Smooth muscle cell (in vitro differentiated cells): Measurements from ENCODE around the gene COL5A1. TPM values are rescaled to one million over a fixed set of nuclear protein-coding genes. Genes with fewer than 3 reads are reported as not detected.

ENCODE experiments used
- DNase-seq: peaks from one replicate; lab custom pipeline; 2025; ENCODE audit not compliant: unreplicated experiment; lab: John Stamatoyannopoulos, UW
- H2AFZ ChIP-seq: fragments of 200-600 bp; sonication (generic); 2 replicates; pipeline ENCODE4 v1.6.0; 2016; ENCODE audit warnings: antibody characterized with exemption, low read depth, mild to moderate bottlenecking
- H3F3A ChIP-seq: fragments of 200-600 bp; sonication (generic); 2 replicates; pipeline ENCODE4 v1.6.0; 2017; ENCODE audit warnings: antibody characterized with exemption, low read depth
- H3K27ac ChIP-seq: fragments of 200-600 bp; sonication (generic); 2 replicates; pipeline ENCODE4 v1.5.1; 2016; ENCODE audit warnings: low read depth, mild to moderate bottlenecking
- H3K27me3 ChIP-seq: fragments of 200-600 bp; sonication (generic); 2 replicates; pipeline ENCODE4 v1.6.1; 2016; ENCODE audit warnings: low read depth, mild to moderate bottlenecking
- H3K36me3 ChIP-seq: fragments of 200-600 bp; sonication (generic); 2 replicates; pipeline ENCODE4 v1.5.1; 2016; ENCODE audit warnings: low read depth
- H3K4me1 ChIP-seq: fragments of 200-600 bp; sonication (generic); 2 replicates; pipeline ENCODE4 v1.5.1; 2016; ENCODE audit warnings: low read depth
- H3K4me2 ChIP-seq: fragments of 200-600 bp; sonication (generic); 2 replicates; pipeline ENCODE4 v1.6.0; 2016; ENCODE audit warnings: mild to moderate bottlenecking
- H3K4me3 ChIP-seq: fragments of 200-600 bp; sonication (generic); 2 replicates; pipeline ENCODE4 v1.5.1; 2016; ENCODE audit warnings: mild to moderate bottlenecking
- H3K79me2 ChIP-seq: fragments of 200-600 bp; sonication (generic); 2 replicates; pipeline ENCODE4 v1.6.0; 2016; ENCODE audit warnings: low read depth, mild to moderate bottlenecking
- H3K9ac ChIP-seq: fragments of 200-600 bp; sonication (generic); 2 replicates; pipeline ENCODE4 v1.6.0; 2016; ENCODE audit warnings: low read depth
- H3K9me3 ChIP-seq: fragments of 200-600 bp; sonication (generic); replicated peaks from 2 replicates; pipeline ENCODE4 v1.5.1; 2016; ENCODE audit warnings: low read depth
- H4K20me1 ChIP-seq: fragments of 200-600 bp; sonication (generic); 2 replicates; pipeline ENCODE4 v1.6.0; 2016; ENCODE audit warnings: low read depth
- CTCF ChIP-seq: fragments of 200-600 bp; sonication (generic); IDR thresholded peaks from 2 replicates; pipeline ENCODE4 v1.5.1; 2017; ENCODE audit warnings: borderline replicate concordance, mild to moderate bottlenecking, antibody characterized with exemption; ENCODE audit not compliant: insufficient read depth, poor library complexity, severe bottlenecking
- WGBS: methylation state at CpG from one replicate; pipeline ENCODE4 v1.1.7; 2016; ENCODE audit warnings: low lambda C conversion rate; 5-methylcytosine and 5-hydroxymethylcytosine counted together
- polyA plus RNA-seq: library from polyadenylated mRNA; unstranded; fragments of >200 nt; fragmentation: Nextera tagmentation; extraction: Ambion mirVana; gene quantifications from 2 replicates; pipeline ENCODE4 v1.2.1, GENCODE V29; 2016
- total RNA-seq: library from RNA; depleted of rRNA; stranded (reverse); fragments of >200 nt; gene quantifications from 2 replicates; pipeline ENCODE4 v1.2.3, GENCODE V29; 2014

The COL5A1 gene
- total and polyA plus RNA-seq, 2 experiments from 2014 or later, result 1,084 to 1,443 TPM

DNA sequence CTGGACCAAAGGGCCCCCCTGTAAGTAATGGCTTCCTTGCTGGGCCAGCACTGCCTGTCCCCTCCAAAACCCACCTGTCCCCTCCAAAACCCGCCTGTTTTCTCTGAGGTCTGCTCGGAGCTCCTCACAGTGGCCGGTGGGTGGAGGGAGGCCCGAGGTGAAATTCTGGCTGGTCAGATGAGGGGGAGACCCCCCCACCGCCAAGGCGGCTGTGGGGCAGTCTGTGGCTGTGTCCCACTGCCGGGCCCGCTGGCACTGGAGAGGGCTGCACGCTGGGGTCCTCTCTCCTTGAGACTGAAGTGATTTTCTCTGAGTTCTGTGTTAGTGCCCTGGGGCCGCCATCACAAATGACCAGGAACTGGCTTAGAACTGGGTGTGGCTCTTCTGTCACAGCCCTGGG, 155.3 kb downstream of the COL5A1 start:
- WGBS, result 90% methylated on average over 10 of the region's 10 CpGs
- Histone ChIP-seq H3K79me2 (peaks cover 10% of the 10 kb centered on the region), H4K20me1 (peaks cover 100% of the 10 kb centered on the region), H3K4me2 (no peak overlapping the region), H3K4me1 (no peaks in the 10 kb centered on the region), H3F3A (peaks cover 89% of the 10 kb centered on the region), H3K9me3 (no peaks in the 10 kb centered on the region), H3K9ac (no peak overlapping the region), H2AFZ (no peak overlapping the region), H3K27me3 (no peaks in the 10 kb centered on the region), H3K36me3 (peaks cover 20% of the 10 kb centered on the region), H3K27ac (peak overlapping the region; percentile 66), H3K4me3 (no peak overlapping the region)
- DNase-seq, result no peak
- TF ChIP-seq CTCF, result no peak

DNA sequence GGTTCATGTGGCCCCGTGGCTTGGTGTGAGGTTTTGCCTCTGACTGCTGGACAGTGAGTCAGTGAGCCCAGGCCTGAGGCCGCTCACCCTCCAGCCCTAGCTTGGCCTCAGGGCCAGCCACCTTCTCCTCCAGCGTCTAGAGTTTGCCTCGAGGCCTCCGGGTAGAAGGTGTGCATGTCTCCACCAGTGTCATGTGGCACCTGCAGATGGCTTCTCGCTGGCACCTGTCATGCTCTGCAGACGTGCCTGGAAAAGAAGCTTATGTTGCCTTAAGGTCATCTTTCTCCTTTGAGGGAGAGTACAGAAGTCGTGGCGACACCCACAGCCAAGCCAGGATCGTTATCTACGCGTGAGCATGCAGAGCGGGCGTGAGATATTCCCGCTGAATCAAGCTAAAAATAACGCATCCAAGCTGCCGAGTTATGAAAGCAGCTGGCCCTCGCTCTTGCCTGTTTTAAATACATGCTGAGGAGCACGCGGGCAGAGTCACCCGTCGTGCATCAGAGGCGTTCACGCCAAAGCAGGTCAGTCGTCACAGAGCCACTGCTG, 159.3 kb downstream of the COL5A1 start:
- no peak overlapping the region for H3K27ac ChIP-seq
- H3K9me3 ChIP-seq, result no peaks in the 10 kb centered on the region
- no peak overlapping the region for H3K4me2 ChIP-seq
- no peak overlapping the region for H2AFZ ChIP-seq
- WGBS, result 74% methylated on average over 25 of the region's 25 CpGs
- no peaks in the 10 kb centered on the region for H3K27me3 ChIP-seq
- TF ChIP-seq CTCF, result no peak
- H3F3A ChIP-seq, result peaks cover 93% of the 10 kb centered on the region
- no peak for DNase-seq
- peaks cover 9% of the 10 kb centered on the region for H3K36me3 ChIP-seq
- H3K9ac ChIP-seq, result no peak overlapping the region
- peaks cover 100% of the 10 kb centered on the region for H4K20me1 ChIP-seq
- no peaks in the 10 kb centered on the region for H3K79me2 ChIP-seq
- H3K4me1 ChIP-seq, result no peaks in the 10 kb centered on the region
- no peak overlapping the region for H3K4me3 ChIP-seq

- Histone ChIP-seq H3K27ac (peak overlapping the region; percentile 64), H3K36me3 (peaks cover 9% of the 10 kb centered on the region), H3K9me3 (no peaks in the 10 kb centered on the region), H2AFZ (no peak overlapping the region), H3K79me2 (no peaks in the 10 kb centered on the region), H3K4me2 (no peak overlapping the region), H3F3A (peaks cover 93% of the 10 kb centered on the region), H3K4me3 (no peak overlapping the region), H4K20me1 (peaks cover 100% of the 10 kb centered on the region), H3K4me1 (no peaks in the 10 kb centered on the region), H3K27me3 (no peaks in the 10 kb centered on the region), H3K9ac (no peak overlapping the region)
- no peak for TF ChIP-seq CTCF
- DNase-seq, result no peak
- WGBS, result 93% methylated on average over 17 of the region's 17 CpGs
Measured at GRCh38 chr9:134802216-134802795, 160.7 kb downstream of the COL5A1 start.

GRCh38 chr9:134804871-134805270, 163.3 kb downstream of the COL5A1 start:
- H3K79me2 ChIP-seq, result peaks cover 5% of the 10 kb centered on the region
- H4K20me1 ChIP-seq, result peaks cover 100% of the 10 kb centered on the region
- H3K9me3 ChIP-seq, result no peaks in the 10 kb centered on the region
- no peak overlapping the region for H3K9ac ChIP-seq
- H3K4me1 ChIP-seq, result no peaks in the 10 kb centered on the region
- 96% methylated on average over 7 of the region's 7 CpGs for WGBS
- H3K27me3 ChIP-seq, result no peaks in the 10 kb centered on the region
- H3K4me3 ChIP-seq, result no peak overlapping the region
- H3F3A ChIP-seq, result peaks cover 86% of the 10 kb centered on the region
- H3K27ac ChIP-seq, result peak overlapping the region; percentile 64
- no peak overlapping the region for H2AFZ ChIP-seq
- TF ChIP-seq CTCF, result no peak
- no peak for DNase-seq
- H3K4me2 ChIP-seq, result no peak overlapping the region
- no peaks in the 10 kb centered on the region for H3K36me3 ChIP-seq
